GM12873 (cell line): ENCODE data around the gene ADCY2.

Experiments
- CTCF ChIP-seq: IDR thresholded peaks from 2 replicates; pipeline ENCODE4 v1.5.1; 2012; ENCODE audit warnings: low read depth, mild to moderate bottlenecking, moderate library complexity, low read length, control low read depth; ENCODE audit not compliant: insufficient read depth; ENCODE audit errors: missing control alignments

ADCY2 gene

GRCh38 chr5:7876867-7877266, 480.9 kb downstream of the ADCY2 start:
- TF ChIP-seq CTCF = no peak

GRCh38 chr5:7877851-7878250, 481.9 kb downstream of the ADCY2 start:
- TF ChIP-seq CTCF = no peak

- TF ChIP-seq CTCF = no peak
Measured at GRCh38 chr5:7878381-7878873, 482.5 kb downstream of the ADCY2 start.
